ENCODE results near the gene PRDM16. TPM values are rescaled to one million over a fixed set of nuclear protein-coding genes. Genes with fewer than 3 reads are reported as not detected.

PRDM16 gene
- total RNA-seq, 1 experiment from 2014 or later = 5.3 TPM

GRCh38 chr1:3306583-3307291 is 237.7 kb downstream of the PRDM16 start:
- H3K4me1 ChIP-seq = no peaks in the 10 kb centered on the region
- CTCF ChIA-PET = no interaction called here
- Mint-ChIP-seq H3K27ac (ENCODE audit: unreplicated experiment) (no peak overlapping the region), H3K27me3 (ENCODE audit: insufficient read depth, unreplicated experiment) (no peaks in the 10 kb centered on the region), H3K4me1 (ENCODE audit: low read depth, unreplicated experiment) (no peaks in the 10 kb centered on the region), H3K4me3 (ENCODE audit: unreplicated experiment) (no peak overlapping the region), H3K9me3 (ENCODE audit: unreplicated experiment) (no peaks in the 10 kb centered on the region), H3K36me3 (ENCODE audit: insufficient read depth, unreplicated experiment) (peaks cover 6% of the 10 kb centered on the region)
- no peaks in the 10 kb centered on the region for H3K9me3 ChIP-seq
- H3K27me3 ChIP-seq (replicated peaks; ENCODE audit: control insufficient read depth, insufficient read depth, low read length) = no peaks in the 10 kb centered on the region
- no TSS peak for BruUV-seq (replicated peaks)
- POLR2A ChIA-PET = no interaction called here
- DNase-seq = no peak
- intact Hi-C loops (cut with micrococcal nuclease; ENCODE audit: unreplicated experiment) = no loop called here
- H3K36me3 ChIP-seq (ENCODE audit: control insufficient read depth, insufficient read depth, low read length) = no peaks in the 10 kb centered on the region
- H3K4me3 ChIP-seq (ENCODE audit: low read depth, low read length) = no peak overlapping the region
- TF ChIP-seq CTCF (IDR thresholded peaks at IDR 0.05; ENCODE audit: insufficient read depth in 1 of 2, low read depth in 1 of 2, low read length in 1 of 2, severe bottlenecking in 1 of 2, unreplicated experiment in 1 of 2) = no peak

GRCh38 chr1:3307359-3307758 is 238.4 kb downstream of the PRDM16 start:
- Histone ChIP-seq H3K36me3 (ENCODE audit: control insufficient read depth, insufficient read depth, low read length) (no peaks in the 10 kb centered on the region), H3K9me3 (no peaks in the 10 kb centered on the region), H3K4me1 (peaks cover under 1% of the 10 kb centered on the region; the same call in 1 of the 2 replicates), H3K4me3 (ENCODE audit: low read depth, low read length) (no peak overlapping the region), H3K27me3 (replicated peaks; ENCODE audit: control insufficient read depth, insufficient read depth, low read length) (no peaks in the 10 kb centered on the region)
- Mint-ChIP-seq H3K4me3 (ENCODE audit: unreplicated experiment) (no peak overlapping the region), H3K27ac (ENCODE audit: unreplicated experiment) (no peak overlapping the region), H3K9me3 (ENCODE audit: unreplicated experiment) (no peaks in the 10 kb centered on the region), H3K27me3 (ENCODE audit: insufficient read depth, unreplicated experiment) (no peaks in the 10 kb centered on the region), H3K36me3 (ENCODE audit: insufficient read depth, unreplicated experiment) (peaks cover 6% of the 10 kb centered on the region), H3K4me1 (ENCODE audit: low read depth, unreplicated experiment) (no peaks in the 10 kb centered on the region)
- ChIA-PET CTCF (no interaction called here), POLR2A (no interaction called here)
- intact Hi-C loops (cut with micrococcal nuclease; ENCODE audit: unreplicated experiment) = no loop called here
- BruUV-seq (replicated peaks) = no TSS peak
- no peak for TF ChIP-seq CTCF (IDR thresholded peaks at IDR 0.05; ENCODE audit: insufficient read depth in 1 of 2, low read depth in 1 of 2, low read length in 1 of 2, severe bottlenecking in 1 of 2, unreplicated experiment in 1 of 2)
- no peak for DNase-seq

GRCh38 chr1:3308053-3308452 is 239.1 kb downstream of the PRDM16 start:
- no peaks in the 10 kb centered on the region for H3K27me3 ChIP-seq (replicated peaks; ENCODE audit: control insufficient read depth, insufficient read depth, low read length)
- TF ChIP-seq CTCF (IDR thresholded peaks at IDR 0.05; ENCODE audit: insufficient read depth in 1 of 2, low read depth in 1 of 2, low read length in 1 of 2, severe bottlenecking in 1 of 2, unreplicated experiment in 1 of 2) = no peak
- Mint-ChIP-seq H3K36me3 (ENCODE audit: insufficient read depth, unreplicated experiment) (peaks cover 6% of the 10 kb centered on the region), H3K4me3 (ENCODE audit: unreplicated experiment) (no peak overlapping the region), H3K9me3 (ENCODE audit: unreplicated experiment) (no peaks in the 10 kb centered on the region), H3K27ac (ENCODE audit: unreplicated experiment) (no peak overlapping the region), H3K4me1 (ENCODE audit: low read depth, unreplicated experiment) (no peaks in the 10 kb centered on the region), H3K27me3 (ENCODE audit: insufficient read depth, unreplicated experiment) (no peaks in the 10 kb centered on the region)
- H3K9me3 ChIP-seq = no peaks in the 10 kb centered on the region
- intact Hi-C loops (cut with micrococcal nuclease; ENCODE audit: unreplicated experiment) = no loop called here
- no TSS peak for BruUV-seq (replicated peaks)
- H3K4me1 ChIP-seq = peaks cover 7% of the 10 kb centered on the region
- no peak for DNase-seq
- ChIA-PET CTCF (no interaction called here), POLR2A (no interaction called here)
- no peak overlapping the region for H3K4me3 ChIP-seq (ENCODE audit: low read depth, low read length)
- H3K36me3 ChIP-seq (ENCODE audit: control insufficient read depth, insufficient read depth, low read length) = no peaks in the 10 kb centered on the region; the same call in 1 of the 2 replicates
